ENCODE data around the gene DEXI. TPM values are rescaled to one million over a fixed set of nuclear protein-coding genes. Genes with fewer than 3 reads are reported as not detected.

The DEXI gene
- total and polyA plus RNA-seq, 9 of the 15 experiments (the other 6 are each of a cell fraction or from before 2014, with no cell fraction given) = 2.9 to 40.1 (median 22.0) TPM

DNA sequence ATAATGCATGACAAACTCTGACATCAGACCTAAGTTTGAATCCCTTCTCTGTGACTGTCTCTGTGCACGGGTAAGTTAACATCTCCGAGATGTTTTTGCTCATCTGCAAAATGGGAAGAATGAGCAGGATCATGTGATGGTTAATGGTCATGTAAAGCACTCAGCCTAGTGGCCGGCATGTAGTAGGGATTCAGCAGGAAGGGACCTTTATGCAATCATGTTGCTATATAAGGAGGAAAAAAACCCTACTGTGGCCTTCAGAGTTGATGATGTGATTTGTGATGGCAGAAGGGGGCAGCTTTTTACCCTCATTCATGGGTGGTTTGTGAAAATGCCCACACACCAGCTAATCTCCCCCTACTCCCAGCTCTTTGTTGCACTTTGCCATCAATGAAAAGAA is 26.2 kb upstream of the DEXI start (continued):
- no peak for TF ChIP-seq POLR2H (tag; IDR thresholded peaks at IDR 0.05; ENCODE audit: low read depth)

DNA sequence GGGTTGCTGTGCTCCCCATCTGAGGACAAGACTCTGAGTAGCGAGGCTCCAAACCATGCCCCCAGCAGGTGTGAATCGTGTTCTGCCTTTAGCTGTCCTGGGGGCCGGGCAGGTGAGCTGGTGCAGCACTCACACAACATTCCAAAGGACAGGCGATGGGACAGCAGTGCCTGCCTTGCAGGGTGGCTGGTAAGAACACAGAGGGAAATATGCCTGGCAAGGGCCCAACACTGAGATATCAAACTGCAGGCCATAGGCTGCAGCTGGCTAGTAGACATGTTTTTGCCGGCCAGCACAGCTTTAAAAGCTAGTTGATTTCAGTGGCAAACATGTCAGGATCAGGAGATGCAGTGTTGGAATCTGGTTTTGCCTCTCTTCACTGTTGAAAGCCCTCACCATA is 25.7 kb upstream of the DEXI start:
- FAIRE-seq = no peak
- no peaks in the 10 kb centered on the region for H3K9me1 ChIP-seq (ENCODE audit: control insufficient read depth, insufficient read depth, low read length)
- intact Hi-C loops (cut with micrococcal nuclease) (no loop called here), in situ Hi-C loops (cut with MboI) (loop anchor here (5.0 to 25.0 kb wide), 3 partner anchors 394 to 694 kb away; partner anchors contain the start of gene SNN)
- H3K36me3 ChIP-seq (ENCODE audit: control insufficient read depth, insufficient read depth, low read length) = peaks cover 51% of the 10 kb centered on the region
- ATAC-seq = no peak
- no peaks in the 10 kb centered on the region for H3K27me3 ChIP-seq (ENCODE audit: control insufficient read depth in 2 of 2, insufficient read depth in 2 of 2, low read length in 2 of 2)
- no peak overlapping the region; a peak in 1 of 4 replicates for H3K9ac ChIP-seq (ENCODE audit: insufficient read depth in 1 of 2, low read depth in 2 of 2, low read length in 2 of 2)
- DNase-seq (ENCODE audit: extremely low read depth in 1 of 4, low spot score in 3 of 4) = no peak
- H3K79me2 ChIP-seq (ENCODE audit: control insufficient read depth, insufficient read depth, low read length) = peaks cover 3% of the 10 kb centered on the region; the same call in 2 of the 3 replicates
- ChIA-PET CTCF (ENCODE audit: low intra/inter-chr PET ratio) (no interaction called here), POLR2A (interaction anchor here (0.6 to 1.0 kb wide), 3 partner anchors 9 to 1099 kb away, joined by 3 read pairs; partner anchors contain the start of gene SOCS1)
- no peak overlapping the region for H3K4me3 ChIP-seq
- no TSS peak for BruUV-seq (replicated peaks)
- H2AFZ ChIP-seq (ENCODE audit: low read depth, low read length) = no peak overlapping the region
- no peak overlapping the region for H3K4me2 ChIP-seq (ENCODE audit: insufficient read depth, low read length)
- WGBS (ENCODE audit: insufficient coverage, low coverage, missing lambda C conversion rate) = 86% methylated on average over 5 of the region's 5 CpGs
- no peaks in the 10 kb centered on the region for H3K9me3 ChIP-seq (replicated peaks; ENCODE audit: control insufficient read depth, insufficient read depth, low read depth, low read length)
- peaks cover 29 to 33% of the 10 kb centered on the region in 2 experiments for H3K4me1 ChIP-seq (replicated peaks in 1 of 2; ENCODE audit: control insufficient read depth in 2 of 2, insufficient read depth in 2 of 2, low read length in 2 of 2)
- TF ChIP-seq BCL6 (CRISPR knock-in tag; IDR thresholded peaks at IDR 0.05) (no peak), JUN (IDR thresholded peaks at IDR 0.05; ENCODE audit: borderline replicate concordance, low read depth, low read length) (no peak), JUN (CRISPR knock-in tag; IDR thresholded peaks at IDR 0.05; ENCODE audit: borderline replicate concordance) (no peak), KAT2B (IDR thresholded peaks at IDR 0.05; ENCODE audit: low read depth, low read length) (no peak), RFX5 (IDR thresholded peaks at IDR 0.05; ENCODE audit: low read depth, low read length) (no peak), FIP1L1 (IDR thresholded peaks at IDR 0.05; ENCODE audit: low read depth, low read length, poor library complexity, severe bottlenecking) (no peak), ZNF431 (CRISPR knock-in tag; IDR thresholded peaks at IDR 0.05) (no peak), SMAD3 (CRISPR knock-in tag; conservative IDR thresholded peaks at IDR 0.05) (no peak)
- TF ChIP-seq, protein P1, sequence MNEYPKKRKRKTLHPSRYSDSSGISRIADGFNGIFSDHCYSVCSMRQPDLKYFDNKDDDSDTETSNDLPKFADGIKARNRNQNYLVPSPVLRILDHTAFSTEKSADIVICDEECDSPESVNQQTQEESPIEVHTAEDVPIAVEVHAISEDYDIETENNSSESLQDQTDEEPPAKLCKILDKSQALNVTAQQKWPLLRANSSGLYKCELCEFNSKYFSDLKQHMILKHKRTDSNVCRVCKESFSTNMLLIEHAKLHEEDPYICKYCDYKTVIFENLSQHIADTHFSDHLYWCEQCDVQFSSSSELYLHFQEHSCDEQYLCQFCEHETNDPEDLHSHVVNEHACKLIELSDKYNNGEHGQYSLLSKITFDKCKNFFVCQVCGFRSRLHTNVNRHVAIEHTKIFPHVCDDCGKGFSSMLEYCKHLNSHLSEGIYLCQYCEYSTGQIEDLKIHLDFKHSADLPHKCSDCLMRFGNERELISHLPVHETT (CRISPR knock-in tag; conservative IDR thresholded peaks at IDR 0.05 in 1 of 2, IDR thresholded peaks at IDR 0.05 in 1 of 2) = no peak
- H3K27ac ChIP-seq (ENCODE audit: extremely low read depth, low read depth, low read length) = no peak overlapping the region
- peaks cover 8% of the 10 kb centered on the region; the same call in 1 of the 2 replicates for H4K20me1 ChIP-seq (replicated peaks; ENCODE audit: control insufficient read depth, insufficient read depth, low read length)

All from K562 (cell line).